Activated T-cell treated with anti-CD3 and anti-CD28 coated beads, Interleukin-2, amount 50 U/mL, for 4 hours (primary cell): ENCODE data around the gene SPINK1. TPM values are rescaled to one million over a fixed set of nuclear protein-coding genes. Genes with fewer than 3 reads are reported as not detected.
"Not testable (repeated sequence)": the region's sequence is repeated elsewhere in the genome, so short reads cannot be mapped to it uniquely, and the experiment has no call there.

Experiments
- ATAC-seq, 2 donors: fragments of 200-7000 bp; cut with Tn5 transposase; one replicate each; pipeline ENCODE4 v1.10.0; 2021
- DNase-seq: peaks from one replicate; pipeline ENCODE4 v3.0.0-alpha.2; 2020
- H3K27me3 Mint-ChIP-seq: one replicate; pipeline ENCODE4 v1.8.0; 2021; ENCODE audit warnings: low read depth, mixed read lengths
- H3K36me3 Mint-ChIP-seq: one replicate; pipeline ENCODE4 v1.8.0; 2022; ENCODE audit warnings: mixed read lengths; ENCODE audit not compliant: insufficient read depth
- H3K4me1 Mint-ChIP-seq: one replicate; pipeline ENCODE4 v1.8.0; 2021; ENCODE audit warnings: low read depth, mixed read lengths
- H3K4me3 Mint-ChIP-seq: one replicate; pipeline ENCODE4 v1.8.0; 2021; ENCODE audit warnings: mild to moderate bottlenecking, moderate library complexity, mixed read lengths
- H3K9me3 Mint-ChIP-seq: one replicate; pipeline ENCODE4 v1.8.0; 2021; ENCODE audit warnings: mixed read lengths
- total RNA-seq, 3 donors: library from RNA; stranded (reverse); gene quantifications; one replicate each; pipeline ENCODE4 v1.2.1, GENCODE V29; 2021

The SPINK1 gene
- total RNA-seq, 3 donors from 2014 or later = 1.5 to 4.7 (median 2.0) TPM

GRCh38 chr5:147803926-147804325 lies 27.5 kb downstream of the SPINK1 start:
- no peaks in the 10 kb centered on the region for H3K36me3 Mint-ChIP-seq
- no peak overlapping the region for H3K4me3 Mint-ChIP-seq
- no peak for ATAC-seq
- DNase-seq = no peak
- peaks cover 11% of the 10 kb centered on the region for H3K4me1 Mint-ChIP-seq
- peaks cover 4% of the 10 kb centered on the region for H3K27me3 Mint-ChIP-seq
- no peaks in the 10 kb centered on the region for H3K9me3 Mint-ChIP-seq

- ATAC-seq, H3K9me3 Mint-ChIP-seq, H3K36me3 Mint-ChIP-seq, DNase-seq, H3K27me3 Mint-ChIP-seq, H3K4me3 Mint-ChIP-seq: not testable (repeated sequence)
- H3K4me1 Mint-ChIP-seq = peaks cover 11% of the 10 kb centered on the region
Observed at GRCh38 chr5:147803161-147803560, 28.3 kb downstream of the SPINK1 start.

- Mint-ChIP-seq H3K4me3 (no peak overlapping the region), H3K27me3 (peaks cover 4% of the 10 kb centered on the region), H3K4me1 (peaks cover 11% of the 10 kb centered on the region), H3K36me3 (no peaks in the 10 kb centered on the region), H3K9me3 (no peaks in the 10 kb centered on the region)
- ATAC-seq (no peak), DNase-seq (no peak)
Observed at GRCh38 chr5:147801461-147801860, 30.0 kb downstream of the SPINK1 start.

GRCh38 chr5:147800491-147800890 lies 31.0 kb downstream of the SPINK1 start:
- Mint-ChIP-seq H3K27me3 (peaks cover 6% of the 10 kb centered on the region), H3K9me3 (no peaks in the 10 kb centered on the region), H3K36me3 (no peaks in the 10 kb centered on the region), H3K4me1 (peaks cover 10% of the 10 kb centered on the region), H3K4me3 (no peak overlapping the region)
- no peak for DNase-seq
- no peak for ATAC-seq

- no peak for ATAC-seq
- Mint-ChIP-seq H3K4me3 (no peak overlapping the region), H3K36me3 (no peaks in the 10 kb centered on the region), H3K4me1 (no peaks in the 10 kb centered on the region), H3K27me3 (peaks cover 8% of the 10 kb centered on the region), H3K9me3 (no peaks in the 10 kb centered on the region)
- DNase-seq = no peak
Observed at GRCh38 chr5:147796556-147797308, 34.7 kb downstream of the SPINK1 start.

- ATAC-seq = no peak
- no peaks in the 10 kb centered on the region for H3K9me3 Mint-ChIP-seq
- H3K4me1 Mint-ChIP-seq = no peaks in the 10 kb centered on the region
- no peak for DNase-seq
- H3K4me3 Mint-ChIP-seq = no peak overlapping the region
- no peaks in the 10 kb centered on the region for H3K36me3 Mint-ChIP-seq
- H3K27me3 Mint-ChIP-seq = peaks cover 4% of the 10 kb centered on the region
Observed at GRCh38 chr5:147791181-147791580, 40.3 kb downstream of the SPINK1 start.

GRCh38 chr5:147789820-147790219 lies 41.7 kb downstream of the SPINK1 start:
- Mint-ChIP-seq H3K27me3 (no peaks in the 10 kb centered on the region), H3K4me3 (no peak overlapping the region)
- ATAC-seq = no peak

GRCh38 chr5:147788023-147788422 lies 43.4 kb downstream of the SPINK1 start:
- Mint-ChIP-seq H3K4me1 (peaks cover 1% of the 10 kb centered on the region), H3K27me3 (no peaks in the 10 kb centered on the region)
- ATAC-seq = no peak

More at GRCh38 chr5:147789820-147790219, 41.7 kb downstream of the SPINK1 start:
- H3K9me3 Mint-ChIP-seq = no peaks in the 10 kb centered on the region
- no peak for DNase-seq
- no peaks in the 10 kb centered on the region for H3K36me3 Mint-ChIP-seq
- H3K4me1 Mint-ChIP-seq = no peaks in the 10 kb centered on the region

GRCh38 chr5:147786142-147786541 lies 45.3 kb downstream of the SPINK1 start:
- H3K36me3 Mint-ChIP-seq = no peaks in the 10 kb centered on the region
- no peak for DNase-seq
- no peak overlapping the region for H3K4me3 Mint-ChIP-seq
- no peaks in the 10 kb centered on the region for H3K9me3 Mint-ChIP-seq
- H3K4me1 Mint-ChIP-seq = peaks cover 15% of the 10 kb centered on the region
- no peak for ATAC-seq
- no peaks in the 10 kb centered on the region for H3K27me3 Mint-ChIP-seq

More at GRCh38 chr5:147788023-147788422, 43.4 kb downstream of the SPINK1 start:
- Mint-ChIP-seq H3K36me3 (no peaks in the 10 kb centered on the region), H3K9me3 (no peaks in the 10 kb centered on the region), H3K4me3 (no peak overlapping the region)
- DNase-seq = no peak

GRCh38 chr5:147784146-147784987 lies 47.1 kb downstream of the SPINK1 start:
- Mint-ChIP-seq H3K27me3 (no peaks in the 10 kb centered on the region), H3K36me3 (no peaks in the 10 kb centered on the region), H3K4me1 (peaks cover 27% of the 10 kb centered on the region), H3K4me3 (no peak overlapping the region), H3K9me3 (no peaks in the 10 kb centered on the region)
- DNase-seq (no peak), ATAC-seq (no peak)

GRCh38 chr5:147782110-147783028 lies 49.1 kb downstream of the SPINK1 start, which contains the start of gene JAKMIP2:
Gene JAKMIP2, minus strand, starts transcription at chr5:147782728. Its CDS starts 110,922 bp downstream, at chr5:147671806.
- H3K4me1 Mint-ChIP-seq = peaks cover 27% of the 10 kb centered on the region
- H3K4me3 Mint-ChIP-seq = peak within 1 kb of the TSS; percentile 84
- ATAC-seq (peak; percentile 95), DNase-seq (peak; percentile 71)
- H3K9me3 Mint-ChIP-seq = no peaks in the 10 kb centered on the region
- no peaks in the 10 kb centered on the region for H3K27me3 Mint-ChIP-seq
- no peaks in the 10 kb centered on the region for H3K36me3 Mint-ChIP-seq

- peak overlapping the region; percentile 84 for H3K4me3 Mint-ChIP-seq
Observed at GRCh38 chr5:147780924-147781573, 50.4 kb downstream of the SPINK1 start.

GRCh38 chr5:147779694-147780093 lies 51.8 kb downstream of the SPINK1 start:
- ATAC-seq = no peak
- H3K9me3 Mint-ChIP-seq = peaks cover 3% of the 10 kb centered on the region
- no peak overlapping the region for H3K4me3 Mint-ChIP-seq
- no peaks in the 10 kb centered on the region for H3K27me3 Mint-ChIP-seq
- H3K4me1 Mint-ChIP-seq = peaks cover 27% of the 10 kb centered on the region
- DNase-seq = no peak
- H3K36me3 Mint-ChIP-seq = peaks cover 2% of the 10 kb centered on the region

More at GRCh38 chr5:147780924-147781573, 50.4 kb downstream of the SPINK1 start:
- H3K36me3 Mint-ChIP-seq = no peaks in the 10 kb centered on the region
- H3K27me3 Mint-ChIP-seq = no peaks in the 10 kb centered on the region
- DNase-seq (no peak), ATAC-seq (no peak)
- H3K4me1 Mint-ChIP-seq = peaks cover 27% of the 10 kb centered on the region
- no peaks in the 10 kb centered on the region for H3K9me3 Mint-ChIP-seq
